ENCODE measurements around the gene ASXL2. TPM values are rescaled to one million over a fixed set of nuclear protein-coding genes. Genes with fewer than 3 reads are reported as not detected.

ASXL2 gene
- total RNA-seq, 1 experiment from 2014 or later, result 32.7 TPM

DNA sequence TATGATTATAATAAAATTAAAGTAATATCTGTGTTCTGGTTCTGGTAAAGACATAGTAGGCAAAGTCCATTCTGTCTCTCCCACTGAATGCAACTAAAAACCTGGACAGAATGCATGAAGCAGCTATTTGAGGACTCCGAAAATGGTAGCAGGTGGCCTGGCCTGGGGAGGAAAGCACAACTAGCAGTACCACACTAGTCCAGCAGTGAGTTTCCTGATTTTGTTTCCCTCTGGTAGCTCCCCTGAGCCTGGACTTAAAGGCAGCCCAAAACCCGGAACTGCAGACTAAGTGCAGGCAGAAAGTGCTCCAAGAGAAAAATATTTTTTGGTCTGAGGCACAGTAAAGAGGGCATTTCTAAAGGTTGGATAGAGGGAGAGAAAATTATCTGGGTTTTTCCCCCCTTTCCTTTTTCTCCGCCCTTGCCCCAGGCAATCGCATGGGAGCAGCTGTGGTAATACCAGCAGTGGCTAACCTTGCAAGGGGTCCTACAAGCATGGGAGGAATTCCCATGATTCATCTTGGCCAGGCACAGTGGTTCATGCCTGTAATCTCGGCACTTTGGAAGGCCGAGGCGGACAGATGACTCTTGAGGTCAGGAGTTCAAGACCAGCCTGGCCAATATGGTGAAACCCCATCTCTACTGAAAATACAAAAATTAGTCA is 32.3 kb downstream of the ASXL2 start:
- H3K23ac ChIP-seq (ENCODE audit: insufficient read length, low read depth, low read length), result no peak overlapping the region
- Mint-ChIP-seq H3K4me1 (no peaks in the 10 kb centered on the region), H3K27ac (no peak overlapping the region), H3K4me3 (no peak overlapping the region), H3K36me3 (ENCODE audit: insufficient read depth in 1 of 3, low read depth in 3 of 3) (peaks cover 4 to 15% (median 5%) of the 10 kb centered on the region in 3 experiments; a peak in 5 of 7 replicates), H3K27me3 (ENCODE audit: low read depth) (no peaks in the 10 kb centered on the region), H3K9me3 (no peaks in the 10 kb centered on the region)
- H3K27me3 ChIP-seq (ENCODE audit: insufficient read depth, low read length), result no peaks in the 10 kb centered on the region
- no peak overlapping the region for H2AFZ ChIP-seq (ENCODE audit: low read length)
- TF ChIP-seq CTCF (conservative IDR thresholded peaks at IDR 0.05), result 0 out of 3 replicates have a peak, but pooled peaks have one; percentile 14
- H4K8ac ChIP-seq (replicated peaks; ENCODE audit: insufficient read length, low read depth, low read length), result no peak overlapping the region
- no peak overlapping the region for H3K14ac ChIP-seq (ENCODE audit: insufficient read depth, low read length)
- H3K56ac ChIP-seq (ENCODE audit: insufficient read length, low read depth, low read length), result no peak overlapping the region
- no peak overlapping the region for H3K18ac ChIP-seq (ENCODE audit: insufficient read length, low read depth, low read length)
- H3K27ac ChIP-seq (ENCODE audit: insufficient read length, low read depth, low read length), result no peak overlapping the region
- H3K4ac ChIP-seq (ENCODE audit: low read depth, low read length), result no peak overlapping the region
- H2BK120ac ChIP-seq (ENCODE audit: low read depth, low read length, poor library complexity, severe bottlenecking), result no peak overlapping the region
- no peak overlapping the region for H3K9ac ChIP-seq (ENCODE audit: extremely low read depth, insufficient read length, low read length)
- no peak overlapping the region for H2BK5ac ChIP-seq (ENCODE audit: insufficient read length, low read length)
- H4K91ac ChIP-seq (ENCODE audit: insufficient read length, low read depth, low read length), result no peak overlapping the region
- H4K5ac ChIP-seq (ENCODE audit: insufficient read length, low read depth, low read length), result no peak overlapping the region
- H2BK12ac ChIP-seq (ENCODE audit: insufficient read length, low read depth, low read length), result no peak overlapping the region
- no peak overlapping the region for H2BK20ac ChIP-seq (ENCODE audit: low read depth, low read length, poor library complexity, severe bottlenecking)
- H3K9me3 ChIP-seq (ENCODE audit: control insufficient read depth, low read depth, low read length), result no peaks in the 10 kb centered on the region
- no CpG with 5 or more reads among the region's 7 CpGs for WGBS (ENCODE audit: extremely low coverage, insufficient read length, low lambda C conversion rate)
- H3K23me2 ChIP-seq (ENCODE audit: insufficient read length, low read depth, low read length, poor library complexity, severe bottlenecking), result no peaks in the 10 kb centered on the region
- no peak overlapping the region for H2AK5ac ChIP-seq (ENCODE audit: insufficient read length, low read length)
- H3K4me1 ChIP-seq (ENCODE audit: insufficient read depth, low read length), result no peaks in the 10 kb centered on the region
- H3K79me2 ChIP-seq (ENCODE audit: insufficient read depth, low read length), result no peaks in the 10 kb centered on the region
- H4K20me1 ChIP-seq (ENCODE audit: control insufficient read depth, insufficient read depth, insufficient read length), result no peaks in the 10 kb centered on the region
- H2BK15ac ChIP-seq (ENCODE audit: low read depth, low read length), result no peak overlapping the region
- H3T11ph ChIP-seq (ENCODE audit: low read length), result no peak overlapping the region
- no peak for DNase-seq
- no peak overlapping the region for H3K4me2 ChIP-seq (ENCODE audit: insufficient read depth, insufficient read length, low read length)
- peaks cover 7% of the 10 kb centered on the region for H3K79me1 ChIP-seq (ENCODE audit: insufficient read depth, low read depth, low read length, poor library complexity, severe bottlenecking)
